Astrocyte (in vitro differentiated cells and primary cell): ENCODE results near the gene SLC47A1.

Experiments
- EZH2 ChIP-seq: IDR thresholded peaks from 2 replicates; pipeline ENCODE4 v1.6.1; 2012; ENCODE audit warnings: mild to moderate bottlenecking, low read length, inconsistent platforms; ENCODE audit not compliant: insufficient read depth
- TF ChIP-seq, protein P1 (sequence below): IDR thresholded peaks from 2 replicates; pipeline ENCODE4 v1.5.1; 2011; ENCODE audit warnings: low read depth, mild to moderate bottlenecking, inconsistent platforms, low read length, moderate library complexity; ENCODE audit not compliant: insufficient read depth

GRCh38 chr17:19551165-19551564 lies 17.5 kb downstream of the SLC47A1 start:
- TF ChIP-seq EZH2: no peak
- TF ChIP-seq, protein P1, sequence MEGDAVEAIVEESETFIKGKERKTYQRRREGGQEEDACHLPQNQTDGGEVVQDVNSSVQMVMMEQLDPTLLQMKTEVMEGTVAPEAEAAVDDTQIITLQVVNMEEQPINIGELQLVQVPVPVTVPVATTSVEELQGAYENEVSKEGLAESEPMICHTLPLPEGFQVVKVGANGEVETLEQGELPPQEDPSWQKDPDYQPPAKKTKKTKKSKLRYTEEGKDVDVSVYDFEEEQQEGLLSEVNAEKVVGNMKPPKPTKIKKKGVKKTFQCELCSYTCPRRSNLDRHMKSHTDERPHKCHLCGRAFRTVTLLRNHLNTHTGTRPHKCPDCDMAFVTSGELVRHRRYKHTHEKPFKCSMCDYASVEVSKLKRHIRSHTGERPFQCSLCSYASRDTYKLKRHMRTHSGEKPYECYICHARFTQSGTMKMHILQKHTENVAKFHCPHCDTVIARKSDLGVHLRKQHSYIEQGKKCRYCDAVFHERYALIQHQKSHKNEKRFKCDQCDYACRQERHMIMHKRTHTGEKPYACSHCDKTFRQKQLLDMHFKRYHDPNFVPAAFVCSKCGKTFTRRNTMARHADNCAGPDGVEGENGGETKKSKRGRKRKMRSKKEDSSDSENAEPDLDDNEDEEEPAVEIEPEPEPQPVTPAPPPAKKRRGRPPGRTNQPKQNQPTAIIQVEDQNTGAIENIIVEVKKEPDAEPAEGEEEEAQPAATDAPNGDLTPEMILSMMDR: no peak
